Astrocyte (in vitro differentiated cells and primary cell): ENCODE measurements around the gene IMPA2. TPM values are rescaled to one million over a fixed set of nuclear protein-coding genes. Genes with fewer than 3 reads are reported as not detected.
"Not testable (repeated sequence)": the region's sequence is repeated elsewhere in the genome, so short reads cannot be mapped to it uniquely, and the experiment has no call there.

ENCODE experiments used
- DNase-seq: peaks from one replicate; pipeline ENCODE4 v3.0.0-alpha.2; 2010; ENCODE audit warnings: low read depth
- FAIRE-seq: peaks from 2 replicates; lab custom pipeline; 2011; peaks lifted over from hg19 to GRCh38; lab: Jason Lieb, UNC
- H2AFZ ChIP-seq: 2 replicates; pipeline ENCODE4 v1.6.0; 2012; ENCODE audit warnings: low read depth, low read length, inconsistent platforms
- H3K27ac ChIP-seq: 2 replicates; pipeline ENCODE4 v1.5.1; 2011; ENCODE audit warnings: low read depth, low read length, inconsistent platforms
- H3K27me3 ChIP-seq: 2 replicates; pipeline ENCODE4 v1.6.0; 2011; ENCODE audit warnings: low read length, inconsistent platforms; ENCODE audit not compliant: insufficient read depth
- H3K36me3 ChIP-seq: 2 replicates; pipeline ENCODE4 v1.5.1; 2011; ENCODE audit warnings: low read length, inconsistent platforms; ENCODE audit not compliant: insufficient read depth
- H3K4me1 ChIP-seq: 2 replicates; pipeline ENCODE4 v1.5.1; 2011; ENCODE audit warnings: low read length, inconsistent platforms; ENCODE audit not compliant: insufficient read depth
- H3K4me2 ChIP-seq: 2 replicates; pipeline ENCODE4 v1.6.0; 2012; ENCODE audit warnings: low read length, inconsistent platforms
- H3K4me3 ChIP-seq: 2 replicates; pipeline ENCODE4 v1.5.1; 2011; ENCODE audit warnings: low read depth, mild to moderate bottlenecking, low read length, inconsistent platforms; ENCODE audit not compliant: insufficient read depth
- H3K79me2 ChIP-seq: 2 replicates; pipeline ENCODE4 v1.6.0; 2012; ENCODE audit warnings: mild to moderate bottlenecking, low read length, inconsistent platforms; ENCODE audit not compliant: insufficient read depth
- H3K9ac ChIP-seq: 2 replicates; pipeline ENCODE4 v1.6.0; 2012; ENCODE audit warnings: mild to moderate bottlenecking, low read length, inconsistent platforms
- H3K9me3 ChIP-seq: 2 replicates; pipeline ENCODE4 v1.5.1; 2012; ENCODE audit warnings: low read depth, mild to moderate bottlenecking, low read length, inconsistent platforms; ENCODE audit not compliant: insufficient read depth
- H4K20me1 ChIP-seq: 2 replicates; pipeline ENCODE4 v1.6.0; 2012; ENCODE audit warnings: low read length, inconsistent platforms; ENCODE audit not compliant: insufficient read depth
- H3K27ac Mint-ChIP-seq: one replicate; pipeline ENCODE4 v1.8.0; 2021; ENCODE audit warnings: mild to moderate bottlenecking, mixed read lengths; ENCODE audit not compliant: unreplicated experiment
- H3K27me3 Mint-ChIP-seq: one replicate; pipeline ENCODE4 v1.8.0; 2021; ENCODE audit warnings: low read depth, mixed read lengths; ENCODE audit not compliant: unreplicated experiment
- H3K36me3 Mint-ChIP-seq: one replicate; pipeline ENCODE4 v1.8.0; 2021; ENCODE audit warnings: low read depth, mixed read lengths; ENCODE audit not compliant: unreplicated experiment
- H3K4me1 Mint-ChIP-seq: one replicate; pipeline ENCODE4 v1.8.0; 2021; ENCODE audit warnings: low read depth, mixed read lengths; ENCODE audit not compliant: unreplicated experiment
- H3K4me3 Mint-ChIP-seq: one replicate; pipeline ENCODE4 v1.8.0; 2021; ENCODE audit warnings: mild to moderate bottlenecking, moderate library complexity, mixed read lengths; ENCODE audit not compliant: unreplicated experiment
- H3K9me3 Mint-ChIP-seq: one replicate; pipeline ENCODE4 v1.8.0; 2021; ENCODE audit warnings: mild to moderate bottlenecking, mixed read lengths; ENCODE audit not compliant: unreplicated experiment
- CTCF ChIP-seq: IDR thresholded peaks from 2 replicates; pipeline ENCODE4 v1.5.1; 2011; ENCODE audit warnings: low read depth, mild to moderate bottlenecking, inconsistent platforms, low read length, moderate library complexity; ENCODE audit not compliant: insufficient read depth
- EZH2 ChIP-seq: IDR thresholded peaks from 2 replicates; pipeline ENCODE4 v1.6.1; 2012; ENCODE audit warnings: mild to moderate bottlenecking, low read length, inconsistent platforms; ENCODE audit not compliant: insufficient read depth
- total RNA-seq: library from RNA; stranded (reverse); gene quantifications from 2 replicates; pipeline ENCODE4 v1.2.1, GENCODE V29; 2021

Gene IMPA2
- total RNA-seq, 1 donor from 2014 or later: 4.8 TPM

- no peak for DNase-seq
- H3K9me3 Mint-ChIP-seq: peaks cover 5% of the 10 kb centered on the region
Measured at GRCh38 chr18:11962597-11962996, 18.7 kb upstream of the IMPA2 start.

GRCh38 chr18:11963991-11964484, 17.3 kb upstream of the IMPA2 start:
- Mint-ChIP-seq H3K4me1 (peaks cover 6% of the 10 kb centered on the region), H3K4me3 (no peak overlapping the region)
- peak; percentile 63 for FAIRE-seq

More at GRCh38 chr18:11962597-11962996, 18.7 kb upstream of the IMPA2 start:
- Histone ChIP-seq H3K79me2 (no peaks in the 10 kb centered on the region), H3K27ac (no peak overlapping the region), H3K4me3 (no peak overlapping the region), H3K4me2 (no peak overlapping the region), H3K9me3 (peaks cover 1% of the 10 kb centered on the region), H3K9ac (no peak overlapping the region), H3K27me3 (no peaks in the 10 kb centered on the region), H3K36me3 (no peaks in the 10 kb centered on the region), H2AFZ (peak overlapping the region; percentile 47), H4K20me1 (no peaks in the 10 kb centered on the region), H3K4me1 (no peaks in the 10 kb centered on the region)
- no peak for FAIRE-seq
- no peak overlapping the region for H3K27ac Mint-ChIP-seq
- TF ChIP-seq CTCF: no peak
- TF ChIP-seq EZH2: no peak
- H3K27me3 Mint-ChIP-seq: no peaks in the 10 kb centered on the region
- H3K36me3 Mint-ChIP-seq: no peaks in the 10 kb centered on the region
- H3K4me1 Mint-ChIP-seq: peaks cover 6% of the 10 kb centered on the region
- no peak overlapping the region for H3K4me3 Mint-ChIP-seq

GRCh38 chr18:11969904-11970835, 11.1 kb upstream of the IMPA2 start:
- H3K4me1 ChIP-seq: no peaks in the 10 kb centered on the region
- no peaks in the 10 kb centered on the region for H4K20me1 ChIP-seq
- FAIRE-seq: no peak
- H3K27me3 ChIP-seq: no peaks in the 10 kb centered on the region
- Mint-ChIP-seq H3K27ac (no peak overlapping the region), H3K4me1 (no peaks in the 10 kb centered on the region), H3K4me3 (no peak overlapping the region), H3K9me3 (no peaks in the 10 kb centered on the region), H3K27me3 (no peaks in the 10 kb centered on the region), H3K36me3 (no peaks in the 10 kb centered on the region)
- no peaks in the 10 kb centered on the region for H3K36me3 ChIP-seq
- H3K9ac ChIP-seq: no peak overlapping the region
- no peak for TF ChIP-seq EZH2
- no peak for TF ChIP-seq CTCF
- no peak overlapping the region for H3K4me2 ChIP-seq
- no peaks in the 10 kb centered on the region for H3K9me3 ChIP-seq
- no peaks in the 10 kb centered on the region for H3K79me2 ChIP-seq
- H3K4me3 ChIP-seq: no peak overlapping the region
- no peak overlapping the region for H3K27ac ChIP-seq
- DNase-seq: no peak
- no peak overlapping the region for H2AFZ ChIP-seq

More at GRCh38 chr18:11963991-11964484, 17.3 kb upstream of the IMPA2 start:
- Histone ChIP-seq H3K4me3 (no peak overlapping the region), H2AFZ (no peak overlapping the region), H4K20me1 (no peaks in the 10 kb centered on the region), H3K4me1 (no peaks in the 10 kb centered on the region), H3K4me2 (no peak overlapping the region), H3K9me3 (no peaks in the 10 kb centered on the region), H3K79me2 (no peaks in the 10 kb centered on the region), H3K27me3 (no peaks in the 10 kb centered on the region), H3K27ac (no peak overlapping the region), H3K9ac (no peak overlapping the region), H3K36me3 (no peaks in the 10 kb centered on the region)
- no peak for DNase-seq
- Mint-ChIP-seq H3K36me3 (no peaks in the 10 kb centered on the region), H3K27me3 (no peaks in the 10 kb centered on the region), H3K9me3 (no peaks in the 10 kb centered on the region), H3K27ac (no peak overlapping the region)
- TF ChIP-seq EZH2: no peak

GRCh38 chr18:11970836-11971226, 10.5 kb upstream of the IMPA2 start:
- H3K9me3 Mint-ChIP-seq, H3K27me3 Mint-ChIP-seq, FAIRE-seq: not testable (repeated sequence)

More at GRCh38 chr18:11970836-11971226, 10.5 kb upstream of the IMPA2 start:
- H3K36me3 Mint-ChIP-seq, H3K4me3 ChIP-seq, H3K4me3 Mint-ChIP-seq, H3K9ac ChIP-seq, H3K79me2 ChIP-seq, H2AFZ ChIP-seq, H3K4me1 Mint-ChIP-seq, DNase-seq, H3K27me3 ChIP-seq, H4K20me1 ChIP-seq, H3K9me3 ChIP-seq, H3K4me2 ChIP-seq, H3K4me1 ChIP-seq, H3K27ac Mint-ChIP-seq, H3K27ac ChIP-seq, H3K36me3 ChIP-seq: not testable (repeated sequence)
